Measurements from ENCODE around the gene UBE2C. TPM values are rescaled to one million over a fixed set of nuclear protein-coding genes. Genes with fewer than 3 reads are reported as not detected.

The UBE2C gene
- total RNA-seq (2022; extraction: Qiagen RNA extraction), result 217 to 241 TPM (median 229 TPM) in 5 replicates

DNA sequence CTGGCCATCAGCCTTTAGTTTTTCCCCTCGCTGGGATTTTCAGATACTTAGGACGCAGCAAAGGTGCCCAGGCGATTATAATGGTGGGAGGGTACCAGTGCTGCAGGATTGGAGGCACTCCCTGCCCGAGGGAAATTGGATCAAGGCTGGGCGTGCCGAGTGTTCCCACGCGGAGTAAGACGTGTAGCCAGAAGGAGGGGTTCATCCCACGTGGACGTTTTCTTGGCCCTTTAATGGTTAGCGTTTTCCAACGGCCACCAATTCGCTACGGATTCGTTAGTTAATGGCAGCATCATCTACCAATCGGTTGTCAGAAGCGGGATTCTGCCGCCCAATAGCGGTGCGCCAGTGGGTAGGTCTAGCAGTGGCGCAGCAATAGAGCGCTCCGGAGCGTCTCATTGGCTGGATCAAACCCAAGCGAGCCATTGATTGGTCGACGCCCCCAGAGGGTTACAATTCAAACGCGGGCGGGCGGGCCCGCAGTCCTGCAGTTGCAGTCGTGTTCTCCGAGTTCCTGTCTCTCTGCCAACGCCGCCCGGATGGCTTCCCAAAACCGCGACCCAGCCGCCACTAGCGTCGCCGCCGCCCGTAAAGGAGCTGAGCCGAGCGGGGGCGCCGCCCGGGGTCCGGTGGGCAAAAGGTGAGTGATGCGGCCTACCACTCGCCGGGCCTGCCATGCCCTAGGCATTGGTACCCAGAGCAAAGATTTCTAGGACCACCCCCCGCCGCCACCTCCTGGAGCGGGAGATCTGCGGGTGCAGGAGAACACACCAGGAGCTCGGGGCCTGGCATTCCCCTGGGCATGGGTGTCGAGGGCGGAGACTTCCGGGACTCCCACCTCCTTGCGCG lies at the start of gene UBE2C:
UBE2C (plus strand) TSS at position 488 of the 849 bp plus-strand sequence; CDS start at position 540, 52 bp downstream.

DNA sequence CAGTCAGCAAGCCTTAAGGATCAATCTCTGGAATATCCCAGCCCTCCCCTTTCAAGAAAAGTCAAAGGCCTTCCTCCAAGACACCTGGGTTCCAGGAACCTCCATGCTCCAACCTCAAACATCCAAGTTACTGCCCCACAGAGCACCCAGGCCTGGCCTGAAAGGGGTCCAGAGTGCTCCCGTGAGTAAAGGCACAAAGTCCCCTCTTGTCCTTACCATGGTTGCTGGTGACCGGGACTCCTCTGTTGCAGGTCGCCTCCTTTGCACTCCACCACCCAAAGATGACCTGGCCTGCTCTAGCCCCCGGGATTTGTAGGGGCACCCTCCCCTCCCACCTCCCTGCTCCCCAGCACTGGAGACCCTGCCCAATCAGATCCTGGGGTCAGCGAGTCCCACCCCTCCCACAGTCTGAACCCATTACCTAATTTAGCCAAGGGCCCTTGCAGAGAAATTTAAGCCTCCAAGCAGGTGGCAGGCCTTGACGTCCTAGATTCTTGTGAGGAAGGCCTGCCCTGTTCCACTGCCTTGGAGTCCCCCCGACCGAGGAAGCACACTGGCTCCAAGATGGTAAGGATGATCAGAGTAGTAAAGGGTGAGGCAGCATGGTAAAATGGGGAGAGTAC lies 14.7 kb downstream of the UBE2C start, which contains the start of gene TNNC2:
TNNC2 (minus strand) TSS at position 283 of the 623 bp plus-strand sequence; CDS start at position 219, 64 bp downstream.

DNA sequence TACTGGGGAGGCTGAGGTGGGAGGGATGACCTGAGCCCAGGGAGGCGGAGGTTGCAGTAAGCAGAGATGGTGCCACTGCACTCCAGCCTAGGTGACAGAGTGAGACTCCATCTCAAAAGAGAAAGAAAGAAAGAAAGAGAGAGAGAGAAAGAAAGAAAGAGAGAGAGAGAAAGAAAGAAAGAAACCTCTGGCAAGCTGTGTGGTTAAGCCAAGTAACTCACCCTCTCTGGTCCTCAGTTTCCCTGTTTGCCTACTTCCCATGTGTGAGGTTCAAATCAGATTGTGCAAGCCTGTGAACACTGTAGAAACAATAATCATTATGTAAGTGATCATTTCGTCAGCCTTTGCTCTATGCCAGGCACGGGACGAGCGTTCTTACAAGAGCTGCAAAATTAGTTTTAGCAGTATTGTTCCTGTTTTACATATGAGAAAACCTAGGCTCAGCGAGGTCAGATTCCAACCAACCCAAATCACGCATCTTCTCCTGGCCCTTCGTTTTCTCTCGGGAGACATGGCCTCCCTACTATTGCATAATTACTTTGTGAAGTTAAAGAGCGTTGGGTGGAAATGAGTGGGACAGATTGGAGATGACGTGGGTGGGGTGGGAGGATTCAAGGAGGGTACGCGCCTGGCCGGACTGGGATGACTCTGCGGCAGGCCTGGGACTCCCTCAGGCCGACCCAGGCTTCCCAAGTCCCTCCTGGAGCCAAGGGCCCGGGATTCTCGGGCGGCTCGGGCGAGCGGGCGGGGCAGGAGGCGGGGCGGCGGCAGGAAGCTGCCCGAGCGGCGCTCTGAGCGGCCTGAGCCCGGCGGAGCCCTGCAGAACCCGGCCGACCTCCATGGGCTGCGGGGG lies 20.8 kb downstream of the UBE2C start, which contains the start of gene SNX21:
SNX21 (plus strand) TSS at position 770 of the 853 bp plus-strand sequence. CDS start 121 bp downstream, outside the sequence.

DNA sequence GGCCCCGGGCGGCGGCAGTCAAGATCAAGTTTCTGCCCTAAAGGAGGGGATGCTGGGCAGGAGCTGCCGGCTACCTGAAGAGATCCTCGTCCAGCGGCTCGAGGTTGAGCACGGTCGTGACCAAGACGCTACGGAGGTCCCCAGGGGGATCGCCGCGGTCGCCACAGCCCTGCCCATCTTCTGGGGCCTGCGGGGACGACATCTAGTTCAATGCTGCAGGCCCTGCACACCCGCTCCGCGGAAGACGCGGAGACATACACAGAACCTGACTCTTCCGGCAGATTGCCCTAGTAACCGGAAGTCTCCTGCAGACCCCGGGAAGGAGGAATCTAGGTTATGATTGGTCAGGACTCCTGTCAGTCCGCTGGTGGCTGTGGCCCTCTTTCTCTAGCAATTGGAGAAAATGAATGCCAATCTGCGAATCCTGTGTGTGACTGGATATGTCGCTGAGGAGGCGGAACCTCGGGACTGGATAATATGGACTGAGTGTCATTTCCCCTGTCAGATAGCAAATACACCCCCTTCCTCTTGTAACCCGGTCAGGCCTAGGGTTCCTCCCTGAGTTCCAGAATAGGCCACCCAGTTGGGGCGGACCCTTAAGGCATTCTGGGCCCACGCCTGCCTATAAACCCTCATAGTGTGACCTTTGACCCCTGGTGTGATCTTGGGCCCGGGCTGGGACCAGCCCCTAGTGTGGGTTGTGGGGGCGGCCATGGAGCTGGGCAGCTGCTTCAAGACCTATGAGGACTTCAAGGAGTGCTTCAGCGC lies 44.9 kb downstream of the UBE2C start, which contains the start of the genes ACOT8 and ZSWIM3:
ACOT8 (minus strand) TSS at position 279 of the 768 bp plus-strand sequence; CDS start at position 202, 77 bp downstream.
ZSWIM3 (plus strand) TSS at position 501 of the 768 bp plus-strand sequence; CDS start at position 713, 212 bp downstream.

Other genes starting within 250 kb of the UBE2C start
- not detected in 5 replicates for gene WFDC8, start 233.4 kb upstream of the UBE2C start, total RNA-seq (2022; extraction: Qiagen RNA extraction)
- not detected in 5 replicates for gene WFDC10A, start 182.9 kb upstream of the UBE2C start, total RNA-seq (2022; extraction: Qiagen RNA extraction)
- gene WFDC9, start 181.4 kb upstream of the UBE2C start, total RNA-seq (2022; extraction: Qiagen RNA extraction), result not detected in 5 replicates
- not detected in 5 replicates for gene WFDC11, start 142.4 kb upstream of the UBE2C start, total RNA-seq (2022; extraction: Qiagen RNA extraction)
- gene WFDC13, start 110.6 kb upstream of the UBE2C start, total RNA-seq (2022; extraction: Qiagen RNA extraction), result not detected in 5 replicates
- gene WFDC10B, start 107.6 kb upstream of the UBE2C start, total RNA-seq (2022; extraction: Qiagen RNA extraction), result not detected in 5 replicates
- gene SPINT4, start 90.3 kb upstream of the UBE2C start, total RNA-seq (2022; extraction: Qiagen RNA extraction), result not detected in 5 replicates
- gene WFDC3, start 20.8 kb upstream of the UBE2C start, total RNA-seq (2022; extraction: Qiagen RNA extraction), result not detected in 5 replicates
- gene DNTTIP1, start 20.7 kb upstream of the UBE2C start, total RNA-seq (2022; extraction: Qiagen RNA extraction), result 30.2 to 35.8 TPM (median 35.2 TPM) in 5 replicates
- 0.13 to 0.26 TPM (median 0.25 TPM) in 3 of 5 replicates, not detected in the others for gene TNNC2, start 14.7 kb downstream of the UBE2C start, total RNA-seq (2022; extraction: Qiagen RNA extraction)
- 8.7 to 10.8 TPM (median 10.1 TPM) in 5 replicates for gene SNX21, start 21.2 kb downstream of the UBE2C start, total RNA-seq (2022; extraction: Qiagen RNA extraction)
- 18.1 to 21.1 TPM (median 18.5 TPM) in 5 replicates for gene ACOT8, start 44.7 kb downstream of the UBE2C start, total RNA-seq (2022; extraction: Qiagen RNA extraction)
- gene ZSWIM3, start 45.0 kb downstream of the UBE2C start, total RNA-seq (2022; extraction: Qiagen RNA extraction), result 1.6 to 2.2 TPM (median 1.7 TPM) in 5 replicates
- 4.9 to 5.9 TPM (median 5.8 TPM) in 5 replicates for gene ZSWIM1, start 68.6 kb downstream of the UBE2C start, total RNA-seq (2022; extraction: Qiagen RNA extraction)
- gene SPATA25, start 75.0 kb downstream of the UBE2C start, total RNA-seq (2022; extraction: Qiagen RNA extraction), result 0.23 to 0.48 TPM (median 0.30 TPM) in 5 replicates
- 0.61 to 1.1 TPM (median 0.96 TPM) in 5 replicates for gene NEURL2, start 78.6 kb downstream of the UBE2C start, total RNA-seq (2022; extraction: Qiagen RNA extraction)
- 91.5 to 122 TPM (median 109 TPM) in 5 replicates for gene CTSA, start 78.7 kb downstream of the UBE2C start, total RNA-seq (2022; extraction: Qiagen RNA extraction)
- 1.4 to 2.0 TPM (median 1.7 TPM) in 5 replicates for gene PLTP, start 99.5 kb downstream of the UBE2C start, total RNA-seq (2022; extraction: Qiagen RNA extraction)
- gene PCIF1, start 122.0 kb downstream of the UBE2C start, total RNA-seq (2022; extraction: Qiagen RNA extraction), result 28.6 to 37.2 TPM (median 33.6 TPM) in 5 replicates
- gene ZNF335, start 159.6 kb downstream of the UBE2C start, total RNA-seq (2022; extraction: Qiagen RNA extraction), result 6.6 to 9.5 TPM (median 8.6 TPM) in 5 replicates
- 0.19 to 0.52 TPM (median 0.44 TPM) in 5 replicates for gene MMP9, start 196.3 kb downstream of the UBE2C start, total RNA-seq (2022; extraction: Qiagen RNA extraction)
- gene SLC12A5, start 216.6 kb downstream of the UBE2C start, total RNA-seq (2022; extraction: Qiagen RNA extraction), result 10.9 to 19.3 TPM (median 13.7 TPM) in 5 replicates

All from A549 treated with AZD2906 at 1 μM for 4 hours (cell line).